SK-N-SH (cell line): ENCODE results near the gene EDA.

Experiments
- EZH2phosphoT487 ChIP-seq: fragments of 200-600 bp; sonication (generic); IDR thresholded peaks from 2 replicates; pipeline ENCODE4 v1.6.1; 2017; ENCODE audit warnings: low read depth, mixed run types, mild to moderate bottlenecking, antibody characterized with exemption, moderate library complexity, borderline replicate concordance
- IRF3 ChIP-seq: fragments of 150-350 bp; IDR thresholded peaks from 2 replicates; pipeline ENCODE4 v1.6.1; 2016; ENCODE audit warnings: mild to moderate bottlenecking, low read depth, low read length
- NRF1 ChIP-seq: IDR thresholded peaks from 2 replicates; pipeline ENCODE4 v1.6.1; 2012; ENCODE audit warnings: low read depth, mild to moderate bottlenecking, low read length
- PBX3 ChIP-seq: IDR thresholded peaks from 2 replicates; pipeline ENCODE4; 2012
- POLR2AphosphoS5 ChIP-seq: IDR thresholded peaks from 2 replicates; pipeline ENCODE4 v1.6.1; 2012; ENCODE audit warnings: low read depth, low read length
- RFX5 ChIP-seq: IDR thresholded peaks from 2 replicates; pipeline ENCODE4 v1.6.1; 2012; ENCODE audit warnings: mild to moderate bottlenecking, improper control_type of control experiment, low read length
- TEAD4 ChIP-seq: IDR thresholded peaks from 2 replicates; pipeline ENCODE4 v1.4.0; 2012; ENCODE audit warnings: mild to moderate bottlenecking, borderline replicate concordance; ENCODE audit not compliant: insufficient read depth
- YY1 ChIP-seq: IDR thresholded peaks from 2 replicates; pipeline ENCODE4 v1.4.0; 2012; ENCODE audit warnings: low read depth, mild to moderate bottlenecking
- TF ChIP-seq, protein P1 (sequence below): fragments of 200-600 bp; sonication (generic); IDR thresholded peaks from 2 replicates; pipeline ENCODE4 v1.6.1; 2017; ENCODE audit warnings: antibody characterized with exemption, mild to moderate bottlenecking, moderate library complexity
- TF ChIP-seq, protein P2 (sequence below): IDR thresholded peaks from 2 replicates; pipeline ENCODE4 v1.4.0; 2012; ENCODE audit warnings: low read depth
- TF ChIP-seq, protein P3 (sequence below): IDR thresholded peaks from 2 replicates; pipeline ENCODE4 v1.4.0; 2012; ENCODE audit warnings: low read depth, borderline replicate concordance

GRCh38 chrX:69724307-69724706 is 108.4 kb downstream of the EDA start:
- TF ChIP-seq, protein P1, sequence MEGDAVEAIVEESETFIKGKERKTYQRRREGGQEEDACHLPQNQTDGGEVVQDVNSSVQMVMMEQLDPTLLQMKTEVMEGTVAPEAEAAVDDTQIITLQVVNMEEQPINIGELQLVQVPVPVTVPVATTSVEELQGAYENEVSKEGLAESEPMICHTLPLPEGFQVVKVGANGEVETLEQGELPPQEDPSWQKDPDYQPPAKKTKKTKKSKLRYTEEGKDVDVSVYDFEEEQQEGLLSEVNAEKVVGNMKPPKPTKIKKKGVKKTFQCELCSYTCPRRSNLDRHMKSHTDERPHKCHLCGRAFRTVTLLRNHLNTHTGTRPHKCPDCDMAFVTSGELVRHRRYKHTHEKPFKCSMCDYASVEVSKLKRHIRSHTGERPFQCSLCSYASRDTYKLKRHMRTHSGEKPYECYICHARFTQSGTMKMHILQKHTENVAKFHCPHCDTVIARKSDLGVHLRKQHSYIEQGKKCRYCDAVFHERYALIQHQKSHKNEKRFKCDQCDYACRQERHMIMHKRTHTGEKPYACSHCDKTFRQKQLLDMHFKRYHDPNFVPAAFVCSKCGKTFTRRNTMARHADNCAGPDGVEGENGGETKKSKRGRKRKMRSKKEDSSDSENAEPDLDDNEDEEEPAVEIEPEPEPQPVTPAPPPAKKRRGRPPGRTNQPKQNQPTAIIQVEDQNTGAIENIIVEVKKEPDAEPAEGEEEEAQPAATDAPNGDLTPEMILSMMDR = no peak
- no peak for TF ChIP-seq RFX5
- TF ChIP-seq EZH2phosphoT487 = no peak
- no peak for TF ChIP-seq POLR2AphosphoS5
- no peak for TF ChIP-seq NRF1
- TF ChIP-seq YY1 = no peak
- TF ChIP-seq, protein P2, sequence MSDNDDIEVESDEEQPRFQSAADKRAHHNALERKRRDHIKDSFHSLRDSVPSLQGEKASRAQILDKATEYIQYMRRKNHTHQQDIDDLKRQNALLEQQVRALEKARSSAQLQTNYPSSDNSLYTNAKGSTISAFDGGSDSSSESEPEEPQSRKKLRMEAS = no peak
- no peak for TF ChIP-seq IRF3
- no peak for TF ChIP-seq TEAD4
- TF ChIP-seq, protein P3, sequence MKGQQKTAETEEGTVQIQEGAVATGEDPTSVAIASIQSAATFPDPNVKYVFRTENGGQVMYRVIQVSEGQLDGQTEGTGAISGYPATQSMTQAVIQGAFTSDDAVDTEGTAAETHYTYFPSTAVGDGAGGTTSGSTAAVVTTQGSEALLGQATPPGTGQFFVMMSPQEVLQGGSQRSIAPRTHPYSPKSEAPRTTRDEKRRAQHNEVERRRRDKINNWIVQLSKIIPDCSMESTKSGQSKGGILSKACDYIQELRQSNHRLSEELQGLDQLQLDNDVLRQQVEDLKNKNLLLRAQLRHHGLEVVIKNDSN = no peak
- TF ChIP-seq PBX3 = no peak
